Activated effector memory CD4-positive, alpha-beta T cell treated with anti-CD3 and anti-CD28 coated beads, Interleukin-2, amount 50 U/mL, for 16 hours (primary cell): ENCODE measurements around the gene ADCY3.

Source experiments
- DNase-seq: peaks from one replicate; pipeline ENCODE4 v3.0.0-alpha.2; 2020

ADCY3 gene

DNA sequence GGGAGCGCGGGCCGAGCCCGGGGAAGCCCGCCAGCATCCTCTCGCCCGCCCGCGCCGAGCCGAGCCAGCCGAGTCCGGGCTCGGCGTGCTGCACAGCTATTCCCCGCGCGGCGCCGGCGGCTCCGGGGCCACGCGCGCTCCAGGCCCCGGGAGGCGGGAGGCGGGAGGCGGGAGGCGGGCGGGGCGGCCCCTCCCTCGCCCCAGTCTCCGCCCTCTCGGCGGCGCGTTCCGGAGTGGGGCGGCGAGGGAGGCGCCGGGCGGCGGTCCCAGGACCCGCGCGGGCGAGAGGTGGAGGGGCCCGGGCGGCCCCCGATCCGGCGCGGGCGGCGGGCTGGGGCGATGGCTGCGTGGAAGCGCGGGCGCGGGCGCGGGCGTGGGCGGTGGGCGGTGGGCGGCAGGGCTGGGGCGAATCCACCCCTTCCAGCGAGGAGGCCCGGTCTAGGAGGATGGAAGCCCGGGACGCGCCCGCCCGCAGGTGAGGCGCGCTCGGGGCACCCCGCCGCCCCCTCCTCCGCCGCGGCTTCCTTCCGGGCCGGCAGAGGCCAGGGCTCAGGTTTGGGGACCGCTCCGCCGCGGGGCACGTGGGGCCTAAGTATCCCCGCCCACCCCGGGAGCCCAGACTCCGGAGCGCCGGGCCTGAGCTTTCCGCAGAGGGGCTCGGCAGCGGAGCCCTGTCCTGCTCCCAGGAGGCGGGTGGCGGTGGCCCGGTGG is at the start of gene ADCY3:
TSS of gene ADCY3 (minus strand) at position 140 of the 711 bp plus-strand sequence. CDS start 1,250 bp downstream, outside the sequence.
- DNase-seq, result peak; percentile 88

GRCh38 chr2:24969784-24970183 is 49.7 kb upstream of the ADCY3 start:
- DNase-seq, result no peak

DNA sequence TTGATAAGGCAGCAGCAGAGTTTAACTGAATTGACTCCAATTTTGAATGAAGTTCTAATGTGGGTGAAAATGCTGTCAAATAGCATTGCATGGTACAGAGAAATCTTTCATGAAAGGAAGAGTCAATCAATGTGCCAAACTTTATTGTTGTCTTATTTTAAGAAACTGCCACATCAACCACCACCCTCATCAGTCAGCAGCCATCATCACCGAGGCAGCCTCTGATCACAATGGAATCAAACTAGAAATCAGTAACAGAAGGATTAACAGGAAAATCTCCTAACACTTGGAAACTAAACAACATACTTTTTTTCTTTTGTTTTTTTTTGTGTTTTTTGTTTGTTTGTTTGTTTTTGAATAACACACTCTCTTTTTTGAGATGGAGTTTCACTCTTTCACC is 41.9 kb upstream of the ADCY3 start:
- DNase-seq, result no peak

DNA sequence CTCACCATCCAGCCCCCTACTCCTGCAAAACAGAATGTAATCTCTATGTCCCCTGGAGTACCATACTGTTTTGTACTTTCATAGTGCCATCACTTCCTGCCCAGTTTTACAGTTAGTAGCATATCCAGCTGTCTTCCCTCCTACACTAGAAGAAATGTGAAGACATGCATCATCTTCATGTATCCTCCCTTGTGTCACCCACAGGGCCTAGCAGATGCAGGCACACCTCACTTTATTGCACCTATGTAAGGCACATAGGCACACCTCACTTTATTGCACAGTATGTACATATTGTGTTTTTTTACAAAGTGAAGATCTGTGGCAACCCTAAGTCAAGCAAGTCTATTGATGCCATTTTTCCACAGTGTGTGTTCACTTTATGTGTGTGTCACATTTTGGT is 39.7 kb upstream of the ADCY3 start:
- no peak for DNase-seq

- no peak for DNase-seq
Observed at GRCh38 chr2:24958411-24958935, 38.4 kb upstream of the ADCY3 start.

DNA sequence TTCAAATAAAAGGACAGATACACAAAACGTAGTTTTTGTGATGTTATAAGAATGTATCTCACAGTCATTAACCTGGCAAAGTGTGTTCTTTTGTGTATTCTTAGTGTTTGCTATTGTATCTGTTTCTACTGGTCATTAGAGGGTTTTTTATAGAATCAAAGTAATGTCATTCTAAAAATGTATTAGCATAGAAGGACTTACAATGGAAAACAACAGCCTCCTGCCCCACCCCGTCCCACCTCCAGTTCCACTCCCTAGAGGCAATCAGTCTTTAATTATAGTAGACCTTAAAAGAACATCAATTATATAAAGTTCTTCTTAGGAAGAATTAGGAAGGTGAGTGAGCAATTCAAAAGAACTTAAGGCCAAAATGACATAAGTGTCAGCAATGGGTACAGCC is 37.9 kb upstream of the ADCY3 start:
- DNase-seq, result no peak

- DNase-seq, result no peak
Observed at GRCh38 chr2:24957221-24957620, 37.2 kb upstream of the ADCY3 start.

DNA sequence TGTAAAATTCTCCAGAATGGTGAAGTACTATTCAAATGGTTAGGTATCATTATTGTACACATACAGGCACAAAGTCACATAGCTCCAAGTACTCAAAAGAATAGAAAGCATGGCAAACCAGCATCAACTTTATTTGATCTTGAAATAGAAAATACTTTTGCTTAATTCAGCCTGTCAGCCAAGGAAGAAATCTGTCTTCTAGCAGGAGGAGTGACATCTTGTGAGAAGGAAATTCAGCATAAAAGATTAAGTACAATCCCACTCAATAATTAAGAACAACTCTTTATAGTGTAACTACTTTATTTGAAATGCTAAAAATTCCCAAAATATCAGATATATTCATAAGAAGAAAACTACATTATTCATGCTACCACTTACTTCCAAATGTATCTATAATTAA is 35.9 kb upstream of the ADCY3 start:
- DNase-seq, result no peak

DNA sequence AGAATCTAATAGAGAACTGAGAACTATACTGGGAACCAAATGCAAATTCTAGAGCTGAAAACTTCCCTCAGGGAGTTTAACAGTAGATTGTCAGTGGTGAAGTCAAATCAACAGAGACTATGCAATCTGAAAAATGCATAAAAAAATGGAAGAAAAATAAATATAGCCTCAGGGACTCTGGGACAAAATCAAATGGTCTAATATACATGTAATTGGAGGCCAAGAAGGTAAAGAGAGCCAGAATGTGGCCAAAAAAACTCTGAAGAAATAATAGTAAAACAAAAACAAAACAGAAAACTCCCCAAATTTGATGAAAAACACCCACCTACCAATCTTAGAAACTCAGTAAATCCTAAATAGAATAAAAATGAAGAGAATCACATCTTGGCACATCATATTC is 35.2 kb upstream of the ADCY3 start:
- no peak for DNase-seq

GRCh38 chr2:24950102-24950501 is 30.1 kb upstream of the ADCY3 start:
- DNase-seq, result no peak

- DNase-seq, result no peak
Observed at GRCh38 chr2:24948506-24948905, 28.5 kb upstream of the ADCY3 start.

- DNase-seq, result no peak
Observed at GRCh38 chr2:24947561-24948157, 27.6 kb upstream of the ADCY3 start.

- no peak for DNase-seq
Observed at GRCh38 chr2:24945907-24946306, 25.9 kb upstream of the ADCY3 start.

DNA sequence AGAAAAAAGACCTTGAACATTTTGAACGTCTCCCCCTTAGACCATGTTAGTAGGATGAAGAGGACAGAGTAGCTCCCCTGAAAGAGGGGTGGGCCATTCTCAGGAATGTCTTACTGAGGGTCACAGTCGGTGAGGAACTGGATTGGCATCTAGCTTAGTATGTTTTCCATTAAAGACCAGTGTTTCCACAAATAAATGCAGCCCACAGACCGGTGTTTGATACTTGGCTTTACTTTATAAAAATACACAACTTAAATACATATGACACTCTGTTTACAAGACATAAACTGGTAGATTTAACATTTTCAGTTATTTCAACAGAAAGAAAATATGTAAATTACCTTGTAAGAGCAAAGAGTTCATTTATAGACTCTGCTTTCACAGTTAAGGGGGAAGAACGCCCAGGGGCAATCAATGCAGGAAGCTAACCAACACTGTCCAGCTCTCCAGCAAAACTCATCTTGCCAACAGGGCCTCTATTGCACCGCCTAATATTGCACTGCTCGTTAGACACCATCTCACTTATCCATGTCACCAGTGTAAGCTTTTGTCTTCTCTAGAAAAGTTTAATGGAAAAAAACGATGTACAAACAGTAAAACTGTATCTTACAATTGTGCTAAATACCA is 23.5 kb upstream of the ADCY3 start:
- DNase-seq, result no peak

DNA sequence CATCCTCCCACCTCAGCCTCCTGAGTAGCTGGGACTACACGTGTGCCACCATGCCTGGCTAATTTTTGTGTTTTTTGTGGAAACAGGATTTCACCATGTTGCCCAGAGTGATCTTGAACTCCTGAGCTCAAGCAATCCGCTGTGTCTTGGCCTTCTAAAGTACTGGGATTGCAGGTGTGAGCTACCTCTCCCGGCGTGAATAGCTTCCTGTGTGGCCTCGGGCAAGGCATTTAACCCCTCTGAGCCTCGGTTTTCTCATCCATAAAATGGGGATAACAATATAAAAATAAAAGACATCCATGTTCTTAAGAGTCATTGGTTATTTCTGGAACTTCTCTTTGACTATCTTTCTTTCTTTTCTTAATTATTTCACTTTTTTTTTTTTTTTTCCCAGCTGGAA is 19.3 kb upstream of the ADCY3 start:
- no peak for DNase-seq

DNA sequence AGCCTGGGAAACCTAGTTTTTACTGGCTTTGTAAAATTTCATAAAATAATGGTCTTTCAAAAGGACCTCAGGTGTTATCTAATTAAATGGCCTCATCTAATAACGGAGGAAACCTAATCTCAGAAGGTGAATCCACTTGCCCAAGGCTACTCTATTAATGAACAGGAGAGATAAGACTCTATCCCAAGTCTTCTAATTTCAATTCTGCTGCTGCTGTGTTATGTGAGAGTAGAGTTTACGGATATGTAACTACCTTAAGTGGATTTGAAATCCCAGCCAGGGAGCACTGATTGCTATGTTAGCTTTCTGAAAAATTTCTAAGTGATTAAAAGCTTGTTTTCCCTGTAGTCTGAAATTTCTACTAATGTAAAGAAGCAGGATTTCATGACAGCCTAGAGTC is 17.2 kb upstream of the ADCY3 start:
- no peak for DNase-seq

DNA sequence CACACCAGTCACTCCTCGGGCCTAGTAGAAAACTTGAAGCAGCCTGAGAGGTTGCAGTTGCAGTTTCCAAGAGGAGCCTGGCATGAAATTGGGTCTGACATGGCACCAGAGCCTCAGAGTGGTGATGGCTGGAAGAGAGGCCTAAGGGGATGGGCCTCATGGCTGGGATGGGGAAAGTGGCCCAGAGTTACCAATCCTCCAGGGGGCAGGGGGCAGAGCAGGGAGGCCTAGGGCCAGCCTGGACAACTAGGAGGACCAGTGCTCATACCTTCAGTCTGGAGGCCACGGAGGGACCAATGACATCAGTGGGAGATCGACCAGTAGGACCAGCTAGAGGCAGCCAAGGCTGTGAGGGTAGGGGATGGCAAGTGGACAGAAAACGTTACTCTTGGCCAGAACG is 15.1 kb upstream of the ADCY3 start:
- DNase-seq, result no peak

DNA sequence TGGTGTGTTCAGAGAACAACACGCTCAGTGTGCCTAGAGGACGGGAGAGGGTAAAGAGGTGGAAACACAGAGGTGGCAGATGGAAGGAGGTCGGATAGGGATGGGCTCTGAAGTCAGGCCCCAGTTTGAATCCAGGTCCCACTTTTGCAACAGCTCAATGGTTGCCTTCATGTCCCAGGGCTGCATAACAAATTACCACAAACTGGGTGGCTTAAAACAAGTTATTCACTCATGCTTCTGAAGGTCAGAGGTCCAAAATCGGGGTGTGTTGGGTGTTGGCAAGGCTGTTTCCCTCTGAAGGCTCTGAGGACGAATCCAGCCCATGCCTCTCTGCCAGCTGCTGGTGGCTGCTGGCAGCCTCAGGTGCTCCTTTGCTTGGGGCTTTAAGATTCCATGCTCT is 12.7 kb upstream of the ADCY3 start:
- no peak for DNase-seq

GRCh38 chr2:24930768-24931167 is 10.7 kb upstream of the ADCY3 start:
- peak; percentile 50 for DNase-seq

GRCh38 chr2:24929230-24929629 is 9.2 kb upstream of the ADCY3 start:
- DNase-seq, result peak; percentile 45

DNA sequence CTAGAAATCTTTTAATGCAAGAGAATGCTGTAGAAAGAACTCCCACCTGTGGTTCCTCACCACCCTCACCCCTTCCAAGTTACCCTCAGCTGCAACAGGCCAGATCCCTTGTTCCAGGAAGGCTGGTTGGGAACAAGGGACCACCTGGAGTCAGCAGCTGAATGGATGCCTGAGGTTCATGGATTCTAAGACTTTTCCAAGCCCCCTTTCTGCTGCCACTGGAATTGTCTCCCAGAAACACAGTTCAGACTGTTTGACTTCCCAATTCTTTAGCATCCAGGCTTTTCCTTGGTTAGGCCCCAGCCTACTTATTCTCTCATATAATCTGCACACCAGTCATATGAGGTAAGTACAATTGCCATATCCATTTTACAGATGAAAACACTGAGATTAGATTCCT is 8.0 kb upstream of the ADCY3 start:
- DNase-seq, result no peak

- DNase-seq, result peak; percentile 72
Observed at GRCh38 chr2:24926602-24927252, 6.7 kb upstream of the ADCY3 start.

DNA sequence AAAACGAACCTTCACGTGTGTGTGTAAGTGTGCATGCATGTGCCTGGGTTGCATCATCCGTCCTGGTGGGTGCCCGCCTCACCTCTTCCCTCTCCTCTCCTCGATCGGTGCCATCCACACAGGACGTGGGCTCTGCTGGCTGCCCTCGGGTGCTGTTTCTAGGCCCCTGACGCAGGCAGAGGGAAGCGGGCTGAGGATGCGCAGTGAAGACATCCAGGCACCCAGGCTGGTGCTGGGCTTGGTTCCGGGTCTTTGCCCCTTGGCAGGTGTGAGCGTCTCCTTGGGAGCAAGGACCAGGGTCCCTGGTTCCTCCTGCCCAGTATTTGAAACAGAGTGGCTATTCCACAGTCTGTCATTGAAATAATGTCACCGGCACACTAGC is 6.2 kb upstream of the ADCY3 start:
- DNase-seq, result no peak

GRCh38 chr2:24925815-24926214 is 5.8 kb upstream of the ADCY3 start:
- DNase-seq, result peak; percentile 24
